ENCODE measurements around the gene MFAP4. TPM values are rescaled to one million over a fixed set of nuclear protein-coding genes. Genes with fewer than 3 reads are reported as not detected.

MFAP4 gene
- polyA plus RNA-seq, 1 experiment: 122 TPM

DNA sequence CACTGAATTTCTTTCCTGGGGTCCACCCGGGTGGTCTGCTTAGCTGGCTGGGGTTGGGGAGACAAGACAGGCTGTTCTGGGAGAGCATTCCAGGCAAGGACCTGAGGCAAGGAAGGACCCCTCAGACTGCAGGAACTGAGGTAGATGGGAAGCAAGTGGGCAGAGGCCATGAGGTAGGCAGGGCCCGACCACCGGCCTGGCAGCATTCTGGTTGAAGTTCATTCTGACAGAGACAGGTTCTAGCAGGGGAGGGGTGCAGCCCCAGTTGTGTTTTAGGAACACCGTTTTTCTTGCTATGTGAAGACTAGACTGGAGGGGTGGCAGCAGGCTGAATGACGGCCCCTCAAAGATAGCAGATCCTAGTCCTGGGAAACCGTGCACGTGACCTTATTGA, 41.9 kb downstream of the MFAP4 start:
- H3K27ac ChIP-seq (ENCODE audit: low read depth, low read length): no peak overlapping the region
- POLR2A ChIA-PET: no interaction called here
- TF ChIP-seq, protein P1, sequence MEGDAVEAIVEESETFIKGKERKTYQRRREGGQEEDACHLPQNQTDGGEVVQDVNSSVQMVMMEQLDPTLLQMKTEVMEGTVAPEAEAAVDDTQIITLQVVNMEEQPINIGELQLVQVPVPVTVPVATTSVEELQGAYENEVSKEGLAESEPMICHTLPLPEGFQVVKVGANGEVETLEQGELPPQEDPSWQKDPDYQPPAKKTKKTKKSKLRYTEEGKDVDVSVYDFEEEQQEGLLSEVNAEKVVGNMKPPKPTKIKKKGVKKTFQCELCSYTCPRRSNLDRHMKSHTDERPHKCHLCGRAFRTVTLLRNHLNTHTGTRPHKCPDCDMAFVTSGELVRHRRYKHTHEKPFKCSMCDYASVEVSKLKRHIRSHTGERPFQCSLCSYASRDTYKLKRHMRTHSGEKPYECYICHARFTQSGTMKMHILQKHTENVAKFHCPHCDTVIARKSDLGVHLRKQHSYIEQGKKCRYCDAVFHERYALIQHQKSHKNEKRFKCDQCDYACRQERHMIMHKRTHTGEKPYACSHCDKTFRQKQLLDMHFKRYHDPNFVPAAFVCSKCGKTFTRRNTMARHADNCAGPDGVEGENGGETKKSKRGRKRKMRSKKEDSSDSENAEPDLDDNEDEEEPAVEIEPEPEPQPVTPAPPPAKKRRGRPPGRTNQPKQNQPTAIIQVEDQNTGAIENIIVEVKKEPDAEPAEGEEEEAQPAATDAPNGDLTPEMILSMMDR (IDR thresholded peaks at IDR 0.05; ENCODE audit: low read depth, low read length): no peak
- H3K9me3 ChIP-seq (ENCODE audit: control insufficient read depth, insufficient read depth, low read length): no peaks in the 10 kb centered on the region; the same call in 1 of the 2 replicates
- no peak for DNase-seq (ENCODE audit: low read depth, low spot score)
- H3K4me3 ChIP-seq (ENCODE audit: low read depth, low read length): no peak overlapping the region
- CTCF ChIA-PET: no interaction called here
- H3K27me3 ChIP-seq (ENCODE audit: control insufficient read depth, insufficient read depth, low read length): no peaks in the 10 kb centered on the region

DNA sequence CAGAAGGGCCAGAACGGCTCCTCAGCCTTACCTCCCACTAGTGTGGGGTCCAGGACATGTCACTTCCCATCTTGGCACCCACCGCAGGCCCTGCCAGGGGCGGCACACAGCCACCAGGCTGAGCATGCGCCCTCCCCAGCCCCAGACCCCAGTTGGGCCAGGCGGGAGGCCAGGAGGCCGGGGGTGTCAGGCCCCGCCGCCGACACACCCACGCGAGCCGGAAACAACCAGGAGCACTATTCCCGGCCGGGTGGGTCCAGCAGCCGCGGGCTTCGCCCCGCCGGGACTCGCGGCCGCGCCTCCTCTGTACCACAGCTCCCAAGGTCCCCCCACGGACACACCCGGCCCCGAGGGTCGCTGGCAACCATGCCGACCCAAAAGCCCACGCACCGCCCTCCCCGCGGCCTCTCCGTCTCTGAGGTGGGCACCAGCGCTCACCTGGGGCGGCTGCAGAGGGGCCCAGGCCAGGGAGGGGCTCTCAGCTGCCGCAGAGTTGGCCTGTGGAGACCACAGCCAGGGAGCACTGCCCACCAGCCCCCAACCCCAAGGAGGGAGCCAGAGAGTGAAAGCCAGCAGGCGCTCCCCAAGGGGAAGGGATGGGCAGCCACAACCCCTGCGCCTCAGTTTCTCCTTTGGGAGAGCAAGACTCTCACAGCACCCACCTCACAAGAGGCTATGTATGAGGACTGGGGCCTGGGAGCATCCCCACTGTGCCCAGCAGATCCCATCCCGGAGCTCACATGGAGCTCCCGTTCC, 42.5 kb downstream of the MFAP4 start:
- TF ChIP-seq, protein P1 (IDR thresholded peaks at IDR 0.05; ENCODE audit: low read depth, low read length): no peak
- POLR2A ChIA-PET: no interaction called here
- CTCF ChIA-PET: no interaction called here
- Histone ChIP-seq H3K4me3 (ENCODE audit: low read depth, low read length) (no peak overlapping the region), H3K27me3 (ENCODE audit: control insufficient read depth, insufficient read depth, low read length) (no peaks in the 10 kb centered on the region), H3K27ac (ENCODE audit: low read depth, low read length) (no peak overlapping the region), H3K9me3 (ENCODE audit: control insufficient read depth, insufficient read depth, low read length) (no peaks in the 10 kb centered on the region; the same call in 1 of the 2 replicates)
- no peak for DNase-seq (ENCODE audit: low read depth, low spot score)

DNA sequence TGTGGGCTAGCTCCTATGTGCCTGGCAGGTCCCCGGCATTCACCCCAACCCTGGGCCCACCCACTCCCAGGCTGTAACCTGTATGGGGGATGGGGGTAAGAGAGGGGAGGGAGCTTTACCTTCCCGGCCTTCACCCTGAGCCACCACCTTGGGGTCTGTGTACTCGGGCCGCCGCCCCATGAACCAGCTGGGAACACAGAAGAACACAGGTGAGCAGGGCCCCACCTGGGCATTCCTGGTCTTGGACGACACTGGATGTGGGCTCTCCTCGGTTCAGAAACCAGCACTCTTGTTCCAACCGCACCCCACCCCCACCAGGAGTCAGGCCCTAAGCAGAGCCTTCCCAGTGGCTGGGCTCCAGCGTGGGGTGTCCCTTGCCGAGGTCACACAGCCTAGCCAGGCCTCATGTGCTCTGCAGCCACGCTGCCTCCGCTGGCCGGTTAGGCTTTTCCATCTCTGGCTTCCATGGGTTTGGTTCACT, 43.3 kb downstream of the MFAP4 start:
- ChIA-PET CTCF (no interaction called here), POLR2A (no interaction called here)
- H3K4me3 ChIP-seq (ENCODE audit: low read depth, low read length): no peak overlapping the region
- TF ChIP-seq, protein P1 (IDR thresholded peaks at IDR 0.05; ENCODE audit: low read depth, low read length): no peak
- H3K27me3 ChIP-seq (ENCODE audit: control insufficient read depth, insufficient read depth, low read length): no peaks in the 10 kb centered on the region
- H3K27ac ChIP-seq (ENCODE audit: low read depth, low read length): no peak overlapping the region
- no peaks in the 10 kb centered on the region; the same call in 1 of the 2 replicates for H3K9me3 ChIP-seq (ENCODE audit: control insufficient read depth, insufficient read depth, low read length)
- DNase-seq (ENCODE audit: low read depth, low spot score): no peak

DNA sequence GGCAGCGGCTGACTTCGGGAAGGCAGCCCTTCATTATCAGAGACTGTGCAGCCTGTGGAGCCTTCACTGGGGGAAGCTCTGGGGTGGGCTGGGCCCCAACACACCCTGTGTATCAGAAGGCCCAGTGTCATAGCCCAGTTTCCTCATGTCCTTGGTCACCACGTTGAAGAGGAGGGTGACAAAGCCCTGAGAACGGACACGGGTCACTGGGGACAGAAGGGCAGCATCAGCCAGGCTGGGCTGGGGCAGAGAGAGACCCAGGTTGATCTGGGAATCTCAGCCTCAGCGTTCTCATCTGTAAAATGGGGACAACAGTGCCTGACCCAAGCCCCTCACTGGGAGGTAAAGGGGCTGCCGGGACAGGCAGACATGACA, 43.7 kb downstream of the MFAP4 start:
- Histone ChIP-seq H3K9me3 (ENCODE audit: control insufficient read depth, insufficient read depth, low read length) (no peaks in the 10 kb centered on the region; the same call in 1 of the 2 replicates), H3K27ac (ENCODE audit: low read depth, low read length) (no peak overlapping the region), H3K4me3 (ENCODE audit: low read depth, low read length) (no peak overlapping the region), H3K27me3 (ENCODE audit: control insufficient read depth, insufficient read depth, low read length) (no peaks in the 10 kb centered on the region)
- no peak for DNase-seq (ENCODE audit: low read depth, low spot score)
- POLR2A ChIA-PET: interaction anchor here (1.2 kb wide), 1 partner anchor 11 kb away, joined by 5 read pairs; no protein-coding TSS in a partner anchor
- CTCF ChIA-PET: no interaction called here
- TF ChIP-seq, protein P1 (IDR thresholded peaks at IDR 0.05; ENCODE audit: low read depth, low read length): no peak

DNA sequence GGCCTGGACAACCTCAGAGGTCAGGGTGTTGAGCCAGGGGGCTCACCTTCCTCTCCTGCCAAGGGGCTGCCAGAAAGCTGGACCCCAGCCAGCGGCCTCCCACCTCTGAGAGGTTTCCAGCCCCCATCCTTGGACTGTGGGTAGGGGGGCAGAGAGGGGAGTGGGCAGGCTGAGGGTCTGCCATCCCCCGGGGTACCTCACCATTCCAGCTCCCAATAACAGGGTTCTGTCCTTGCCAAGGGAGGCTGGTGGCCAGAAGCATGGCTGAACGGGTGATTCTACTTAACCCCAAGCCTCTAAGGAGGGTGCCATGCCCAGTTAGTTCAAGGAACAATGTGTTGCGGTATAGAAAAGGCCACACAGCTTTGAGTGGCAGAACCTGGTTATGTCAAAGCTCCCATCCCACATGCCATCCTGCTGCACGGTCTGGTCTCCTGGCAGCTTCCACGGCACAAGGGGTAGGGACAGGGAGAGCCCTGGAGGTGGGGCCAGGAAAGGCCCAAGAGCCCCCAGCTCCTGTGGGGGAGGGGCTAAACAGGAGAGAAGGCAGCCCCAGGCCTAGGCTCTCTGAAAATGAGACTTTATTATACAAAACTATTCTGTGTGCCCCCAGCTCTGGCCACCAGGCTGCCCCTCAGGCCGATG, 44.3 kb downstream of the MFAP4 start:
- no peak overlapping the region for H3K4me3 ChIP-seq (ENCODE audit: low read depth, low read length)
- TF ChIP-seq, protein P1 (IDR thresholded peaks at IDR 0.05; ENCODE audit: low read depth, low read length): no peak
- ChIA-PET POLR2A (interaction anchor here (1.2 kb wide), 1 partner anchor 11 kb away, joined by 5 read pairs; no protein-coding TSS in a partner anchor), CTCF (interaction anchor here (0.7 kb wide), 1 partner anchor 20 kb away, joined by 4 read pairs; the partner anchor contains the start of gene B9D1)
- no peak for DNase-seq (ENCODE audit: low read depth, low spot score)
- no peak overlapping the region for H3K27ac ChIP-seq (ENCODE audit: low read depth, low read length)
- no peaks in the 10 kb centered on the region for H3K27me3 ChIP-seq (ENCODE audit: control insufficient read depth, insufficient read depth, low read length)
- H3K9me3 ChIP-seq (ENCODE audit: control insufficient read depth, insufficient read depth, low read length): no peaks in the 10 kb centered on the region; the same call in 1 of the 2 replicates

All from AG04450 (cell line).